Ovary (tissue), 9 donors: Measurements from ENCODE around the gene SET. TPM values are rescaled to one million over a fixed set of nuclear protein-coding genes. Genes with fewer than 3 reads are reported as not detected.

ENCODE experiments used
- DNase-seq, 5 donors: peaks; one replicate each; pipeline ENCODE4 v3.0.0-alpha.2; 2019 to 2020
- H3K27ac ChIP-seq, 2 donors: fragments of 200-600 bp; one replicate each; pipeline versions ENCODE4 v1.5.1 to v1.8.0; 2019 to 2022
- H3K27me3 ChIP-seq: fragments of 200-600 bp; one replicate; pipeline ENCODE4 v1.8.0; 2022
- H3K36me3 ChIP-seq: fragments of 200-600 bp; sonication (generic); one replicate; pipeline ENCODE4 v1.5.1; 2019
- H3K4me1 ChIP-seq: one replicate; pipeline ENCODE4 v1.8.1; 2013; ENCODE audit warnings: mild to moderate bottlenecking, moderate library complexity; ENCODE audit not compliant: insufficient read depth
- H3K4me3 ChIP-seq: fragments of 200-600 bp; sonication (generic); one replicate; pipeline ENCODE4 v1.5.1; 2017
- H3K9me3 ChIP-seq, 2 donors: fragments of 200-600 bp in 1 of 2; sonication (generic) in 1 of 2; one replicate each; pipeline versions ENCODE4 v1.5.1 to v1.8.1; 2013 to 2019; ENCODE audit warnings: mild to moderate bottlenecking in 1 of 2, moderate library complexity in 1 of 2
- EP300 ChIP-seq: sonication (generic); formaldehyde crosslinking; IDR thresholded peaks from one replicate; pipeline ENCODE4 v1.6.1; 2017; ENCODE audit warnings: antibody characterized with exemption
- POLR2A ChIP-seq: fragments of 450-650 bp; IDR thresholded peaks from one replicate; pipeline ENCODE4 v1.6.1; 2017; ENCODE audit warnings: antibody characterized with exemption, mild to moderate bottlenecking, moderate library complexity
- WGBS, 3 donors: extraction: QIAGEN DNeasy Blood & Tissue Kit in 1 of 3; methylation state at CpG; one replicate each; pipeline versions ENCODE4 v1.1.5 to v1.1.7; 2013 to 2017; 5-methylcytosine and 5-hydroxymethylcytosine counted together
- intact Hi-C, 4 donors: fragments of 100-400 bp; cut with DNase I; formaldehyde crosslinking; loops; one replicate each; pipeline versions ENCODE4 v1.11.0 to v1.15.1; 2022 to 2023
- polyA plus RNA-seq, 2 donors: library from polyadenylated mRNA; stranded (reverse); fragments of 200-250 nt in 1 of 2; fragments of 350-450 nt in 1 of 2; fragmentation: Illumina TruSeq in 1 of 2; extraction: RNeasy Lipid Tissue Mini Kit (QIAGEN cat#74804) in 1 of 2; gene quantifications; one replicate each; pipeline ENCODE4 v1.2.3, GENCODE V29; 2013 to 2014
- total RNA-seq, 7 donors: library from RNA; depleted of rRNA in 2 of 7; stranded (reverse); fragments of >200 nt in 2 of 7; fragmentation: NEBNext Ultra II Directional in 3 of 7; extraction: Animal tissue kit (Norgen Biotek cat#: 25700) in 3 of 7; gene quantifications; one replicate each; pipeline versions ENCODE4 v1.1.0 to v1.2.4, GENCODE V29; 2016 to 2023
- TF ChIP-seq, protein P1 (sequence below), 3 donors: fragments of 450-650 bp in 2 of 3; fragments of 200-600 bp in 1 of 3; IDR thresholded peaks; one replicate each; pipeline versions ENCODE4 v1.5.1 to v1.8.0; 2016 to 2022; ENCODE audit warnings: antibody characterized with exemption in 3 of 3, mild to moderate bottlenecking in 1 of 3
- donor health status: DM: no; HTN: no; CAD: no; lungs with moderate emphysema.
- donor health status: DM: no; HTN: no; CAD: no.
- donor health status: Bipolar disorder and iron deficiency.
- donor health status: DM: yes; HTN: yes; CAD: no.
- donor health status: DM: no; HTN: no; CAD: no.
- donor health status: DM: yes; HTN: yes; CAD: no.

The SET gene
- total and polyA plus RNA-seq, 9 donors, result 119 to 328 (median 291) TPM

DNA sequence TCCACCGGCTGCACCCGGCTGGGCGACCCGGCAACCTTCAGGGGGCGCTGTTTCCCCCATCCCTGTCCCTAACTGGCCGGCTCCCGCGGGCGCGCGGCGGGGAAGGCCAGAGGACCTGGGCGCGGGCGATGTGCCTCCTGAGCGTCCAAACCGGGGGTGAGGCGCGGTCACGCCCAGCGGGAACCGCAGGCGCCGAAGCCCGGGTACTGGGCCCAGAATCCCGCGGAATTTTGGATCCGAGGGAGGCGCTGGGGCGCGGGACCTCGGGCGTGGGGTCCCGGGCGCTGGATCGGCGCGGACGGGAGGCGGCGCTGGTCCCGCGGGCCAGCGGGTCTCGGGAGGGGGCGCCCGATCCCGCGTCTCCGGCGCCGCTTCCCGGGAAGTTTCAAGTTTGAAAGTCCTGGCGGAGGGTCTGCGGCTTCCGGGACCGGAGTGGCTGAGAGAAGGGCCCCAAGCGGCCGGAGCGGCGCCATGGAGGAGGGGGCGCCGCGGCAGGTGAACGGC, 13.5 kb downstream of the SET start, which contains the start of gene PKN3:
PKN3 (plus strand) TSS at position 59 of the 504 bp plus-strand sequence; CDS start at position 472, 413 bp downstream.
- Histone ChIP-seq H3K4me1 (peaks cover 1% of the 10 kb centered on the region), H3K27ac (peak within 1 kb of the TSS; percentile 54), H3K27me3 (no peaks in the 10 kb centered on the region), H3K4me3 (peak within 1 kb of the TSS; percentile 68), H3K36me3 (no peaks in the 10 kb centered on the region), H3K9me3 (no peaks in the 10 kb centered on the region)
- intact Hi-C loops, result loop anchor here in 1 of 4 donors (2.0 kb wide), 1 partner anchor 68 kb away; no protein-coding TSS in a partner anchor
- TF ChIP-seq, protein P1, sequence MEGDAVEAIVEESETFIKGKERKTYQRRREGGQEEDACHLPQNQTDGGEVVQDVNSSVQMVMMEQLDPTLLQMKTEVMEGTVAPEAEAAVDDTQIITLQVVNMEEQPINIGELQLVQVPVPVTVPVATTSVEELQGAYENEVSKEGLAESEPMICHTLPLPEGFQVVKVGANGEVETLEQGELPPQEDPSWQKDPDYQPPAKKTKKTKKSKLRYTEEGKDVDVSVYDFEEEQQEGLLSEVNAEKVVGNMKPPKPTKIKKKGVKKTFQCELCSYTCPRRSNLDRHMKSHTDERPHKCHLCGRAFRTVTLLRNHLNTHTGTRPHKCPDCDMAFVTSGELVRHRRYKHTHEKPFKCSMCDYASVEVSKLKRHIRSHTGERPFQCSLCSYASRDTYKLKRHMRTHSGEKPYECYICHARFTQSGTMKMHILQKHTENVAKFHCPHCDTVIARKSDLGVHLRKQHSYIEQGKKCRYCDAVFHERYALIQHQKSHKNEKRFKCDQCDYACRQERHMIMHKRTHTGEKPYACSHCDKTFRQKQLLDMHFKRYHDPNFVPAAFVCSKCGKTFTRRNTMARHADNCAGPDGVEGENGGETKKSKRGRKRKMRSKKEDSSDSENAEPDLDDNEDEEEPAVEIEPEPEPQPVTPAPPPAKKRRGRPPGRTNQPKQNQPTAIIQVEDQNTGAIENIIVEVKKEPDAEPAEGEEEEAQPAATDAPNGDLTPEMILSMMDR (IDR thresholded peaks at IDR 0.05), result peak; percentile 87 to 94 (median 89)
- peak; percentile 22 for TF ChIP-seq POLR2A
- no peak for TF ChIP-seq EP300
- peak; percentile 83 to 92 (median 89) for DNase-seq
- 0 to 2% (median 0%) methylated on average over 41 to 65 of the region's 65 CpGs for WGBS, 3 donors

DNA sequence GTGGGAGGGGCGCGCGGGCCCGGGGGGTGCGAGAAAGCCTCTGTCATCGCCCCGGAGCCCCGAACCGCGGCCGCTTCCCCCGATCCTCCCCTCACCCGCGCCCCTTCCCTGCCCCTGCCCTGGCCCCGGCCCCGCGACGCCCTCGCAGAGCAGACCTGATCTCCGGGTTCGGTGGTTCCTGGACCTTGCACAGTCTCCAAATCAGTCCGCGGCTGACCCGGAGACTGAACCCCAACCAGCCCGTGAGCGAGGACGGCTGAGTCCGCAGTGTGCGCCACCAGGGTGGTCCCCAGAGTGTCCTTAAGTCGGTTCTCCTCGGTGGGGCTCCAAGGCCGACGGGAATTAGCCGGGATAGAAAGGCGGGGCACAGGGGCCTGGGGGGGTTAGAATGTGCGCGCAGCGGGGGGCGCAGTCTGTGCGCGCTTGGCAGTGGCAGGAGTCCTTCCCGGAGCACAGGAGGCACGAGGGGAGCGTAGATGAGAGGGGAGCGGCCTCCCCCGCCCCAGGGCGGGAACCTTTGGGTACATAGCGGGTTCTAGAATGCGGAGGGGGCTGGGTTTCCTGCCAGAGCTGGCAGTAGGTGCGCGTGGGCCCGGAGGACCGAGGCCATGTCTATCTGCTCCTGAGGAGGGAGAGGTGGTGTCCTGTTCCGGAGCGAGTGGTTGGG, 14.1 kb downstream of the SET start:
- Histone ChIP-seq H3K27me3 (no peaks in the 10 kb centered on the region), H3K9me3 (no peaks in the 10 kb centered on the region), H3K4me1 (peaks cover 1% of the 10 kb centered on the region), H3K4me3 (peak overlapping the region; percentile 68), H3K36me3 (no peaks in the 10 kb centered on the region), H3K27ac (peak overlapping the region; percentile 54)
- 6 to 10% (median 10%) methylated on average over 34 to 55 of the region's 55 CpGs for WGBS, 3 donors
- TF ChIP-seq EP300 (no peak), POLR2A (no peak)
- TF ChIP-seq, protein P1 (IDR thresholded peaks at IDR 0.05), result no peak
- peak in 1 of 5 donors; percentile 64 for DNase-seq
- intact Hi-C loops, result loop anchor here in 1 of 4 donors (2.0 kb wide), 1 partner anchor 68 kb away; no protein-coding TSS in a partner anchor

DNA sequence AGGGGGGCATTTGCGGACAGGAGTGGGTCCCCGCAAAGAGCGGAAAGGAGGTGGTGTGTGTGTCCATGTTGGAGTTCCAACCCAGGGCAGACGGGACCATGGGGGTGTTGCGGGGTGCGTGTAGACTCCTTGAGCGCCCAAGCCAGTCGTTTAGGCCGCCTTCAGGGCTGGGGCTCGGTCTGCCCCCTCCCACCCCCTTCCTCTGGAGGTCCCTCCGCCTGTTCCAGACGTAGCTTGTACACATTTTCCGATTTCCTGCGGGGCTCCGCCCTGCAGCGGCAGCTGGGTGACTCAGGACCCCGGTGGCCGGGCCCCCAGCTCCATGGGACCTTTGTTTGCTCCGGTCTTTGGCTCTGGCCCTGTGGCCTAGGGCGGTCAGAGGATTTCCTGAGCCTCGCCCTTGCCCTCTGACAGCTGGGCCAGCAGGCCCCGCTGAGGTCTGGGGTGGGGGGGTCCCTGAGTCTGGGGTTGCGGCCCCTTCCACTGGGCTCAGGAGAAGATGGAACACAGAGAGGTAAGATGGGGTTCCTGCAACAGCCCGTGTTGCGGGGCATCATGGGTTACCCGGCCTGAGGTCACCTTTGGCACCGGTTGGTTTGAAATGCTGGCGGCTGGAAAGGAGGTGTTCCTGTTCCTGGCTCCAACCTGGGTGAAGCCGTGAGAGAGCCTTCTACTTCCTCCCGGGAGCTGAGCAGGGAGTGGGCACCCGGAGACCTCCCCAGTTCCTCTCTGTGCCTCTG, 14.8 kb downstream of the SET start:
- no peaks in the 10 kb centered on the region for H3K9me3 ChIP-seq
- TF ChIP-seq, protein P1 (IDR thresholded peaks at IDR 0.05), result no peak
- TF ChIP-seq POLR2A (no peak), EP300 (no peak)
- no peaks in the 10 kb centered on the region for H3K27me3 ChIP-seq
- H3K27ac ChIP-seq, result no peak overlapping the region
- no peaks in the 10 kb centered on the region for H3K36me3 ChIP-seq
- peak in 1 of 5 donors; percentile 45 for DNase-seq
- 80 to 89% (median 85%) methylated on average over 24 to 31 of the region's 31 CpGs for WGBS, 3 donors
- intact Hi-C loops, result loop anchor here in 1 of 4 donors (2.0 kb wide), 1 partner anchor 69 kb away; no protein-coding TSS in a partner anchor
- no peak overlapping the region for H3K4me3 ChIP-seq
- H3K4me1 ChIP-seq, result peaks cover 1% of the 10 kb centered on the region

DNA sequence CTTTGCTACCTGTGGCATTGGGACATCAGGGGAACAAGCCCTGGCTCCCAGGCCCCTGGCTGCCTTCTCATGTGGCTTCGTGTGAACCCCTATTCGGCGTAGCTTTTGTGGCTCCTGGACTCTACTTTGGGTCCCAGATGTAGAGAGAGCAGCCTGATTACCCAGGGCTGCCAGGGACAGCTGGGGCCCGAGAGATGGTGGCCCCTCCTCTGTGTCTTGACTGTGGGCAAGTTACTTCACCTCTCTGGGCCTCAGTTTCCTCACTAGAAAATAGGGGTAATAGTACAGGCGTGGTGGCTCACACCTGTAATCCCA, 15.3 kb downstream of the SET start:
- Histone ChIP-seq H3K4me1 (peaks cover 1% of the 10 kb centered on the region), H3K36me3 (no peaks in the 10 kb centered on the region), H3K9me3 (no peaks in the 10 kb centered on the region), H3K27me3 (no peaks in the 10 kb centered on the region), H3K27ac (no peak overlapping the region), H3K4me3 (no peak overlapping the region)
- WGBS, 3 donors, result 85 to 95% (median 91%) methylated on average over 5 of the region's 5 CpGs
- intact Hi-C loops, result no loop called here
- TF ChIP-seq EP300 (no peak), POLR2A (no peak)
- TF ChIP-seq, protein P1 (IDR thresholded peaks at IDR 0.05), result no peak
- peak in 1 of 5 donors; percentile 27 for DNase-seq
